IMR-90 (cell line): ENCODE results near the gene HES1.
"Not testable (repeated sequence)": the region's sequence is repeated elsewhere in the genome, so short reads cannot be mapped to it uniquely, and the experiment has no call there.

ENCODE experiments used
- CEBPB ChIP-seq: IDR thresholded peaks from 2 replicates; pipeline ENCODE4 v1.6.1; 2012; ENCODE audit warnings: low read depth, low read length, improper control_type of control experiment
- CHD1 ChIP-seq: IDR thresholded peaks from 2 replicates; pipeline ENCODE4 v1.6.1; 2012; ENCODE audit warnings: low read depth, low read length, improper control_type of control experiment
- RFX5 ChIP-seq: IDR thresholded peaks from 2 replicates; pipeline ENCODE4 v1.8.0; 2012; ENCODE audit warnings: low read depth, mild to moderate bottlenecking, low read length, moderate library complexity
- SMC3 ChIP-seq: fragments of 150-350 bp; IDR thresholded peaks from 2 replicates; pipeline ENCODE4 v1.6.1; 2016; ENCODE audit warnings: low read depth, mild to moderate bottlenecking, antibody characterized with exemption, low read length, moderate library complexity
- TF ChIP-seq, protein P1 (sequence below): conservative IDR thresholded peaks from 2 replicates; pipeline ENCODE4 v1.5.1; 2012; ENCODE audit warnings: mild to moderate bottlenecking, low read depth, low read length, improper control_type of control experiment

DNA sequence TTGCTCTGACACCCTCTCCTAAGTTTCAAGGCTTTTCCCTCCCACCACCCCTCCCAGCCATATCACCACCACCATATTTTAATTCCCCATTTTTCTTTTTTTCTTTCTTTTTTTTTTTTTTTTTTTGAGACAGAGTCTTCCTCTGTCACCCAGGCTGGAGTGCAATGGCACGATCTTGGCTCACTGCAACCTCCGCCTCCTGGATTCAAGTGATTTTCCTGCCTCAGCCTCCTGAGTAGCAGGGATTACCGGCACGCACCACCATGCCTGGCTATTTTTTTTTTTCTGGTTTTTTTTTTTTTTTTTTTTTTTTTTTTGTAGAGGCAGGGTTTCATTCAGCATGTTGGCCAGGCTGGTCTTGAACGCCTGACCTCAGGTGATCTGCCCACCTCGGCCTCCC, 44.1 kb upstream of the HES1 start:
- TF ChIP-seq, protein P1, sequence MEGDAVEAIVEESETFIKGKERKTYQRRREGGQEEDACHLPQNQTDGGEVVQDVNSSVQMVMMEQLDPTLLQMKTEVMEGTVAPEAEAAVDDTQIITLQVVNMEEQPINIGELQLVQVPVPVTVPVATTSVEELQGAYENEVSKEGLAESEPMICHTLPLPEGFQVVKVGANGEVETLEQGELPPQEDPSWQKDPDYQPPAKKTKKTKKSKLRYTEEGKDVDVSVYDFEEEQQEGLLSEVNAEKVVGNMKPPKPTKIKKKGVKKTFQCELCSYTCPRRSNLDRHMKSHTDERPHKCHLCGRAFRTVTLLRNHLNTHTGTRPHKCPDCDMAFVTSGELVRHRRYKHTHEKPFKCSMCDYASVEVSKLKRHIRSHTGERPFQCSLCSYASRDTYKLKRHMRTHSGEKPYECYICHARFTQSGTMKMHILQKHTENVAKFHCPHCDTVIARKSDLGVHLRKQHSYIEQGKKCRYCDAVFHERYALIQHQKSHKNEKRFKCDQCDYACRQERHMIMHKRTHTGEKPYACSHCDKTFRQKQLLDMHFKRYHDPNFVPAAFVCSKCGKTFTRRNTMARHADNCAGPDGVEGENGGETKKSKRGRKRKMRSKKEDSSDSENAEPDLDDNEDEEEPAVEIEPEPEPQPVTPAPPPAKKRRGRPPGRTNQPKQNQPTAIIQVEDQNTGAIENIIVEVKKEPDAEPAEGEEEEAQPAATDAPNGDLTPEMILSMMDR: not testable (repeated sequence)
- TF ChIP-seq SMC3, CEBPB, RFX5, CHD1: not testable (repeated sequence)
